Upper lobe of right lung (tissue), 1 donor: ENCODE measurements around the gene FBL. TPM values are rescaled to one million over a fixed set of nuclear protein-coding genes. Genes with fewer than 3 reads are reported as not detected.

ENCODE experiments used
- ATAC-seq: fragments of 200-7000 bp; cut with Tn5 transposase; one replicate; pipeline ENCODE4 v1.9.1; 2020; ENCODE audit warnings: mild to moderate bottlenecking, moderate library complexity
- DNase-seq: peaks from one replicate; pipeline ENCODE4 v3.0.0-alpha.2; 2020
- H3K27ac ChIP-seq: fragments of 200-600 bp; one replicate; pipeline ENCODE4 v1.8.0; 2022
- H3K27me3 ChIP-seq: fragments of 200-600 bp; one replicate; pipeline ENCODE4 v1.8.0; 2022; ENCODE audit warnings: mild to moderate bottlenecking
- H3K36me3 ChIP-seq: fragments of 200-600 bp; one replicate; pipeline ENCODE4 v1.8.0; 2022
- H3K4me1 ChIP-seq: fragments of 200-600 bp; one replicate; pipeline ENCODE4 v1.8.0; 2022
- H3K4me3 ChIP-seq: fragments of 200-600 bp; one replicate; pipeline ENCODE4 v1.8.0; 2022; ENCODE audit warnings: mild to moderate bottlenecking
- H3K9me3 ChIP-seq: fragments of 200-600 bp; one replicate; pipeline ENCODE4 v1.8.0; 2022
- intact Hi-C: fragments of 100-400 bp; cut with DNase I; formaldehyde crosslinking; loops from one replicate; pipeline ENCODE4 v1.11.0; 2022
- total RNA-seq: library from RNA; stranded (reverse); fragmentation: NEBNext Ultra II Directional; extraction: Animal tissue kit (Norgen Biotek cat#: 25700); gene quantifications from one replicate; pipeline ENCODE4 v1.2.1, GENCODE V29; 2021
- TF ChIP-seq, protein P1 (sequence below): fragments of 200-600 bp; IDR thresholded peaks from one replicate; pipeline ENCODE4 v1.8.0; 2022; ENCODE audit warnings: antibody characterized with exemption
- donor health status: DM: no; HTN: yes; CAD: no; lungs with severe emphysema.

FBL gene
- total RNA-seq, 1 donor from 2014 or later: 123 TPM

DNA sequence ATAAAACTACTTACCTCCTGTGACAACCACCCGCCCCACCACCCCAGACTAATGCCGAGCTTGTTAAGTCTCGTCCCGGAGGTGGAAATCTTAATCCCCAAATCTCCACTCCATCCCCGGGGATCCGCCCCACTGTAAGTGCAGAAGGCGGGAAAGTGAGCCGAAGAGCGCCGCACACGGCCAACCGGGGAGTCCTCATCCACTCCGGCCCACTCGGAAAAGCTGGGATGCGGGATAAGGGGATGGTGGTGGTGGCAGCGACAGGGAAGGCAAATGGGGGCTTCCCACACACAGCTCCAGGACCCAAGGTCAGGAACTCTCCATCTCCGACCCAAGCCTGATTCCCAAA is 621 bp downstream of the FBL start:
- peak; percentile 6 for ATAC-seq
- Histone ChIP-seq H3K4me3 (peak overlapping the region; percentile 96), H3K4me1 (peaks cover 32% of the 10 kb centered on the region), H3K9me3 (no peaks in the 10 kb centered on the region), H3K36me3 (no peaks in the 10 kb centered on the region), H3K27ac (peak overlapping the region; percentile 93), H3K27me3 (no peaks in the 10 kb centered on the region)
- DNase-seq: peak; percentile 65
- TF ChIP-seq, protein P1, sequence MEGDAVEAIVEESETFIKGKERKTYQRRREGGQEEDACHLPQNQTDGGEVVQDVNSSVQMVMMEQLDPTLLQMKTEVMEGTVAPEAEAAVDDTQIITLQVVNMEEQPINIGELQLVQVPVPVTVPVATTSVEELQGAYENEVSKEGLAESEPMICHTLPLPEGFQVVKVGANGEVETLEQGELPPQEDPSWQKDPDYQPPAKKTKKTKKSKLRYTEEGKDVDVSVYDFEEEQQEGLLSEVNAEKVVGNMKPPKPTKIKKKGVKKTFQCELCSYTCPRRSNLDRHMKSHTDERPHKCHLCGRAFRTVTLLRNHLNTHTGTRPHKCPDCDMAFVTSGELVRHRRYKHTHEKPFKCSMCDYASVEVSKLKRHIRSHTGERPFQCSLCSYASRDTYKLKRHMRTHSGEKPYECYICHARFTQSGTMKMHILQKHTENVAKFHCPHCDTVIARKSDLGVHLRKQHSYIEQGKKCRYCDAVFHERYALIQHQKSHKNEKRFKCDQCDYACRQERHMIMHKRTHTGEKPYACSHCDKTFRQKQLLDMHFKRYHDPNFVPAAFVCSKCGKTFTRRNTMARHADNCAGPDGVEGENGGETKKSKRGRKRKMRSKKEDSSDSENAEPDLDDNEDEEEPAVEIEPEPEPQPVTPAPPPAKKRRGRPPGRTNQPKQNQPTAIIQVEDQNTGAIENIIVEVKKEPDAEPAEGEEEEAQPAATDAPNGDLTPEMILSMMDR: no peak
- intact Hi-C loops: no loop called here

DNA sequence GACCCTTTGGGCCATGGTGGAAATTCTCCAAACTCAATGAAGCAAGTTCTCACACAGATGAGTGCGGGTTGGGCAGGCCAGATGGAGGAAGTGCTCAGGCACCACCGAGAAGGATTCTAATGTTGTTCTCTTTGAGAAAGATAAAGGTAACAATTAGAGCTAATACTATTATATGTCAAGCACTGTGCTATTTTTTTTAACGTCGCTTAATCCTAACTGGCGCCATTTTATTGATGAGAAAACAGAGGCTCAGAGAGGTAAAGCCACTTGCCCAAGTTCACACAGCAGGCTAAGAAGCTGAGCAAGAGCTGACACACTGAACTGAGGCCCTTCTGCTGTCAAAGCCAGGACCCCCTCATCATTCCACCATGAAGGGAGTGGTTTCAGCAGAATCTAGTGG is 1.0 kb downstream of the FBL start:
- intact Hi-C loops: no loop called here
- Histone ChIP-seq H3K4me1 (peaks cover 32% of the 10 kb centered on the region), H3K36me3 (peaks cover 1% of the 10 kb centered on the region), H3K27ac (peak overlapping the region; percentile 93), H3K27me3 (no peaks in the 10 kb centered on the region), H3K9me3 (no peaks in the 10 kb centered on the region), H3K4me3 (peak overlapping the region; percentile 96)
- no peak for DNase-seq
- ATAC-seq: no peak
- TF ChIP-seq, protein P1: no peak

DNA sequence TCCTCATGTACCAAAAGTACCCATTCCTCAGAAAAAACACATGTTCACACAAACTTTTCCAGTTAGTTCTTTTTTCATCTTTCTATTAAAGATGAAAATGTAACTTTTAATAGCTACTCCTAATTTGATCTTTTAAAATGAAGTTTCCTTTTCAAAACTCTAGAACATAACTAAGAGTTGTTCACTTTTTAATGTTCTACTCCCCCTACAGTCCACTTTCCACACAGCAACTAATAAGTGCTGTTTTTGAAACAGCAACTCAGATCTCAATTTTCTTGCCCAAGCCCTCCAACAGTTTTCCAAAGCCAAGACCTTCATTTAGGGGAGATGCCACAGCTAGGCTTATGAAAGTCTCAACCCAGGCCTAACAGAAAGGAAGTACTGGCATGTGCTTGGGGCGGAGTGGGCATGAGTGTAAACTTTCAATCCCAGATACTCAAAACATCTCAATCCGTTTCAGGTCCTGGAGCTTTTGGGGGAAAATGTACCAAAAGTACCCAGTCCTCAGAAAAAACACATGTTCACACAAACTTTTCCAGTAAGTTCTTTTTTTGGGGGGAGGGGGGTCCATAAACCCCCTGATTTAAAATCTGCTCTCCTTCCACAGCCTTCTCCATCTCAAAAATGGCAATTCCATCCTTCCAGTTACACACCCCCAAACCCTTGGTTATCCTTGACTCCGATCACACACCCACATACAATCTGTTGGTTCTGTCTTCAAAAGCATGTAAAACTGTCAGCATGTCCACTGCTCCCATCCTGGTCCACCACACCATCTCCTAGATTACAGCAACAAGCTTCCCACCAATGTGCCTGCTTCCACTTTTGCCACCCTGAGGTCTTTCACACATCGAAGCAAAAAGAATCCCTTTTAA is 2.0 kb downstream of the FBL start:
- ATAC-seq: no peak
- no peaks in the 10 kb centered on the region for H3K9me3 ChIP-seq
- no peak overlapping the region for H3K27ac ChIP-seq
- H3K4me3 ChIP-seq: no peak overlapping the region
- no peaks in the 10 kb centered on the region for H3K27me3 ChIP-seq
- no peak for DNase-seq
- peaks cover 12% of the 10 kb centered on the region for H3K36me3 ChIP-seq
- peaks cover 32% of the 10 kb centered on the region for H3K4me1 ChIP-seq
- TF ChIP-seq, protein P1: peak; percentile 62
- intact Hi-C loops: no loop called here

DNA sequence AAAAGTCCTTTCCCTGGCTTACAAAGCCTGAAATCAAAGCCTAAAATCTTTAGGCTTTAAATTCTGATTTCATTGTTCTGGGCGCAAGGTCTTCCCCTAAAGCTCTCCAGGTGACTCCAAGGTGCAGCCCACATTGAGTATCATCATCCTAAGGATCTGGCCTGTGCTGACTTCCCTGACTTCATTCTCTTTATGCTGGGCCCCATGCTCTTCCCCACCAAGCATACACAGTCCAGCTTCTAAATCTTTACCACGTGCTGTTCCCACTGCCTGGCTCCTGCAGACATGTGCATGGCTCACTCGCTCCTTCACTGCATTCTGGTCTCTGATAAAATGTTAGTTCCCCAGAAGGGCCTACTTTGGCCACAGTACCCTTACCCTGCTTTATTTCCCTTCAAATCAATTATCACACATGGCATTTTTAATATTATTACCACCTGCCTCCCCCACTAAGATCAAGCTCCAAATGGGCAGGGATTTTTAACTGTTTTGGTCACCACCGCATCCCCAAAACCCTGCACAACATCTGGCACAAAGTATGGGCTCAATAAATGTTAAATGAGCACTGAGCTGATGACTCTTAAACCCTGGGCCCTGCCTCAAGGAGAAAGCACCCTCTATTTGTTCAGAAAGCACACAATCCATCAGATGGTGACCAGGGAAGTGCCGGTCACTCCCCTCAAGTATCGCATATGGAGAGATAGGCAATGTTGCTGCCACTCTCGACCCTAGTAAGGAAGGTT is 3.3 kb downstream of the FBL start:
- no peak for DNase-seq
- TF ChIP-seq, protein P1: no peak

DNA sequence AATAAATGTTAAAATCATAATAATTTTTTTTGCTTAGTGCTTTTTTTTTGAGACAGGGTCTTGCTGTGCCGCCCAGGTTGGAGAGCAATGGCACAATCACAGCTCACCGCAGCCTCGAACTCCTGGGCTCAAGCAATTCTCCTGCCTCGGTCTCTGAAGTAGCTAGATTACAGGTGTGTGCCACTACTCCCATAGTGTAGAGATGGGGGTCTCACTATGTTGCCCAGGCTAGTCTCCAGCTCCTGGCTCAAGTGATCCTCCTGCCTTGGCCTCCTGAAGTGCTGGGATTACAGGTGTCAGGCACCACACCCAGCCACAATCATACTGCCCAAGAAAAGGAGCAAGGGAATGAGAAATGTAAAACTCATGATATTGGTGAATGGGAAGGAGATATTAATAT is 5.1 kb downstream of the FBL start:
- ATAC-seq (no peak), DNase-seq (no peak)
- intact Hi-C loops: no loop called here
- Histone ChIP-seq H3K36me3 (peaks cover 41% of the 10 kb centered on the region), H3K27ac (no peak overlapping the region), H3K9me3 (no peaks in the 10 kb centered on the region), H3K27me3 (no peaks in the 10 kb centered on the region), H3K4me3 (no peak overlapping the region), H3K4me1 (peaks cover 26% of the 10 kb centered on the region)
- TF ChIP-seq, protein P1: no peak

More for the DNA sequence above, 3.3 kb downstream of the FBL start:
- Histone ChIP-seq H3K36me3 (peaks cover 22% of the 10 kb centered on the region), H3K27me3 (no peaks in the 10 kb centered on the region), H3K4me1 (peaks cover 32% of the 10 kb centered on the region), H3K4me3 (no peak overlapping the region), H3K27ac (no peak overlapping the region), H3K9me3 (no peaks in the 10 kb centered on the region)
- intact Hi-C loops: no loop called here
- ATAC-seq: no peak
